HG03108 (cell line): ENCODE data around the gene CEPT1.
"Not testable (repeated sequence)": the region's sequence is repeated elsewhere in the genome, so short reads cannot be mapped to it uniquely, and the experiment has no call there.

ENCODE experiments used
- ATAC-seq: cut with Tn5 transposase; IDR thresholded peaks from one replicate; pipeline ENCODE4 v1.9.1; 2021; ENCODE audit warnings: moderate library complexity; ENCODE audit not compliant: unreplicated experiment

The CEPT1 gene

DNA sequence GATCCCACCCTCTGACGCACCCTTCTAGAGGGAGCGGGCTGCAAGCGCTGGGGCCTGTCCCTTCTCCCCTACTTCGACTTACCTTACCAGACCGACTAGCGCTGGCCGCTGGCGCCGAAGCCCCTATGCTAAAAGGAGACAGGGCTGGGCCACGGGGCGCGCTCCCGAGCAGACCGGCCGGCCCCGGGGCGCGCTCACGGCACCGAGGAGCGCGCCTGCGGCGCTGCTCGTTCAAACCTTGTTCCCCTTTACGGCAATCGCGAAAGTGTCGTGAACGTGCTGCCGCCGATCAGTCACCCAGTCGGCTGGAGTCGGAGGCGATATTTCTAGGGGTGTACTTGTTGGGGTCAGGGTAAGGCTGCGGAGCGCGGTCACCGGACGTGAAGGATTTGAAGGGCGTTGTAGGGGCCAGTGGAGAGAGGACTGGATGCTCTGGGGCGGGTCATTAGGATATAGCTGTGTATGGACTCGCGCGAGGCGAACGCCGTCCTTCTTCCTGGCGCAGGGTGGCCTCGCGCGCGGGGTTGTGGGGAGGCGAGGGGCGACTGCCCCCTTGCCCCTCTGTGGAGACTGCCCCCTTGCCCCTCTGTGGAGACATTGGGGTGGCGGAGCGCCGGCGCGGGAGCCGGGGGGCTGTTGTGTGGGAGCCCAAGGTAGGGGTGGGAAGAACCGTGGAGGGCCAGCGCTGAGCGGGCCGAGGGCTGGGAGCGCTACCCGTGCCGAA is at the start of gene CEPT1, which contains the start of gene DRAM2:
Gene CEPT1, plus strand, starts transcription at position 268 of the 724 bp plus-strand sequence. CDS start 7,492 bp downstream, outside the sequence.
Gene DRAM2, minus strand, starts transcription at position 138 of the 724 bp plus-strand sequence. CDS start 8,539 bp downstream, outside the sequence.
- ATAC-seq = peak; percentile 58

- not testable (repeated sequence) for ATAC-seq
These were observed 44.6 kb upstream of the CEPT1 start for GRCh38 chr1:111095421-111095820.

GRCh38 chr1:111097356-111098099 is 42.5 kb upstream of the CEPT1 start:
- no peak for ATAC-seq

DNA sequence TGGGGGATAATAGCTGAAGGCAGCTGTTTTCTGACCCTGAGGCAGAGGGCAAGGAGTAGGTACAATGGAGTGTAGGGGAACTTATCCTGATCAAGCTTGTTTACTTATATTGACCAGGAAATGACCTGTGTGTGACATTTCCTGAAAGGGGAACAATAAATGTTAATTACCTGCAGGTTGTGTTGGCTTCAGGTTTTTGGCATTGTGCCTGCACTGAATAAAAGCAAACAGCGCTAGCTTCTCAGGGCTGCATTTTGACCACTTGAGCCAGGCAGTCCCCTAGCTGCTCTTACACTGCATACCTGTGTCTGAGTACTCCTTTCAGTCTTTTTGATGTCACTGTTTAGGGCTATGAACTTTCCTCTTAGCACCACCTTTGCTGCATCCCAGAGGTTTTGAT is 40.7 kb upstream of the CEPT1 start:
- ATAC-seq = no peak

GRCh38 chr1:111101854-111102642 is 38.0 kb upstream of the CEPT1 start:
- ATAC-seq = no peak

DNA sequence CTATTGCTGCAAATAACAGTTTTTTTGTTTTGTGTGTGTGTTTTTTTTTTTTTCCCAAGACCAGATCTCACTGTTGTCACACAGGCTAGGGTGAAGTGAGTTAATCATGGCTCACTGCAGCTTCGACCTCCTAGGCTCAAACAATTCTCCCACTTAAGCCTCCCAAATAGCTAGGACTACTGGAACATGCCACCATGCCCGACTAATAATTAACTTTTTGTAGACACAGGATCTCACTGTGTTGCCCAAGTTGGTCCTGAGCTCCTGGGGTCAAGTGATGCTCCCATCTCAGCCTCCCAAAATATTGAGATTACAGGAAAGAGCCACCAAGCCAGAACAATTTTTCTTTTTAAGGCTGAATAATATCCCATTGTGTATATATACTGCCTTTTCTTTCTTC is 35.0 kb upstream of the CEPT1 start:
- ATAC-seq = no peak

DNA sequence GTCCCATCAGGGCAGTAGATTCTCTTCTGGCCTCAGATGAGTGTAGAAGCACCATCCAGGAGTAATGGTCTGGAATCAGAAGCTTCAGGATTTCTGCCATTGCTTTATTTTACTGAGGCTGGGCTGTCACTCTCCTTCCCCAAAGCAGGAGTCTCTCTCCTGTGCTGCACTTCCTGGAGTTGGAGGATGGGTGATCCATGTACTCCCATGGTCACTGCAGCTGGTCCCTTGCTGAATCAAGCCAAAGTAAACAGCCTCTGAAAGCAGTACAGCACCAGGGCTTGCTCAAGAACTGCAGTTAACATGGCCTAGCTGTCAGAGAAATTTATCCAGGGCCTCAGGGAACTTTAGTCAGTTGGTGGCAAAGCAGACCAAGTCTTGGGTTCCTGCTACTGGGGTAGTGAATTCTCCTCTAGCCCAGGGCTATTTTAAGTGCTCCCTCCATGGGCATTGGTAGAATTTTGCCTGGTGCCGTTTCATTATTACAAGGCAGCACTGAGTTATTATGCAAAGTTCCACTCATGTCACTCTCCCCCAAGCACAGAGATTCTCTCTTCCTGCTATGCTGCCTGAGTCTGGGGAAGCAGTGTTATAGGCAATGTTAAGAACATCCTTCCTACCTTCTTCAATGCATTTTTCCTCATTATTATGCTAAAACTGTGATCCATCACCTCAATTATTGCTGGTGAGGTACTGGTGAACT is 29.7 kb upstream of the CEPT1 start:
- ATAC-seq = no peak

- no peak for ATAC-seq
These were observed 23.5 kb upstream of the CEPT1 start for GRCh38 chr1:111116496-111116895.

DNA sequence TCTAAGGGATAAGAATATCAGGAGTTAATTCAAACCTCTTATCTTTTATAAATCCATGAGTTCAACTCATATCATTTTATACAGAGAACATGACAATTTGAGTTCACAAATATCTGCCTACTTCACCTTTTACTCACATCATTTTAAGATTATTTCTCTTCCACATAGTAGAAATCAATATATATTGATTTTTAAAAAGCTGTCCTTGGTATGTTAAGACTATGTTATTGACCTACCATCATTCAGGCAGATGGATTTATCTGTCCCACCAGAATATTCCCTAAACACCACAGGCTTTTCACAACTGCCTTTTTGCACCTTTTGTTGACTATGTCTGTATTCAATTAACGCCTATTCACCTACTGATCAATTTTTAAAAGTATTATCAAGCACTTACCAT is 13.7 kb upstream of the CEPT1 start:
- no peak for ATAC-seq

GRCh38 chr1:111127923-111128643 is 11.9 kb upstream of the CEPT1 start:
- ATAC-seq = peak; percentile 69

DNA sequence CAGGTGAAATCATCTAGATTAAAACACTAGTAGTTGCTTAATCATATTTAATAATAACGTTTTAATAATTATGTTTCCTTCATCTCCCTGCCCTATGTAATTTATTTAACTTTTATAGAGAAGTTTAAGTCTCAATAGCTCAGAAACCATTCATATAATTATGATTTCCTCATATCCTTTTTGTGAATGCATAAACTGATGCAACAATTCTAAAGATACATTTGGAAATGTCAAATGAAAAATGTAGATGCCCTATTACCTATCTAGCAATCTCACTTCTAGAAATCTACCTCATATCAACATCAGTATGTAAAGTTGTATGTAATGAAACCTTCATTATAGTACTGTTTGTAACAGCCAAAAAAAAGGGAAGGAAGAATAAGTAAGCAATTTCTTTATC is 10.6 kb upstream of the CEPT1 start:
- ATAC-seq = no peak

DNA sequence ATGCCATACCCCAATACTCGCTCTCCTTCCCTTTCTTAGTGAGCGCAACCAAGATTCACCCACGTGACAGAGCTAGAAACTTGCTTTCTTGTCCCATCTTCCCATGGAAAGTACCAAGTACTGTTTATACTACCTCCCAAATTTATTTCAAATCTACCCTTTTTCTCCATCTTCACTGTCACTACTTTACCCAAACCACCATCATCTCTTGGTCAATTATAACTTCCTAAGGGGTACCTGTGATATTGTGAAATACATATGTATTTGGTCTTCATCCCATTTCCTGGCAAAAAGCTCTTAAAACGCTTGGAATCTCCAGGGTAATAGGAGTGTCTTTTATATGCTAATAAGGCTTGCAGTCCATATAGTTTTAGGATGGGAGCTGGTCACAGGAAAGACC is 8.3 kb upstream of the CEPT1 start:
- no peak for ATAC-seq

DNA sequence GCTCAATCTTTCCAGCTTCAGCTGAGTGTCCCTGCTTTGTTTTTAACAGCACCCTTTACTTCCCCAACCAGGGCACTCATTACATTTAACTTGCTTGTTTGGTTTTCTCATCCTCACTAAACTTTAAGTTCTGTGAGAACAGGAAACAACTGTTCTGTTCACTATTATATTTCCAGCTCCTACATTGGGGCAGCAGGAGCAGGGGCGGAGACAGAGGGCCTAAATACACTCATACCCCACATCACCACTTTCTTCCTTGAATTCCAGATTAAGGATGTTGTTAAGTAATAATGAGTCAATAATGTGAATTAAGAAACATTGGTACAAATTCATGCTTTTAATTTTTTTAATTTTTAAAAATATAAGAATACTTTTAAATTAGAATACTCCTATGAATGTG is 6.2 kb upstream of the CEPT1 start:
- no peak for ATAC-seq

- peak; percentile 30 for ATAC-seq
These were observed 583 bp upstream of the CEPT1 start for GRCh38 chr1:111139324-111139955.

GRCh38 chr1:111140680-111140967 is 601 bp downstream of the CEPT1 start:
- no peak for ATAC-seq

DNA sequence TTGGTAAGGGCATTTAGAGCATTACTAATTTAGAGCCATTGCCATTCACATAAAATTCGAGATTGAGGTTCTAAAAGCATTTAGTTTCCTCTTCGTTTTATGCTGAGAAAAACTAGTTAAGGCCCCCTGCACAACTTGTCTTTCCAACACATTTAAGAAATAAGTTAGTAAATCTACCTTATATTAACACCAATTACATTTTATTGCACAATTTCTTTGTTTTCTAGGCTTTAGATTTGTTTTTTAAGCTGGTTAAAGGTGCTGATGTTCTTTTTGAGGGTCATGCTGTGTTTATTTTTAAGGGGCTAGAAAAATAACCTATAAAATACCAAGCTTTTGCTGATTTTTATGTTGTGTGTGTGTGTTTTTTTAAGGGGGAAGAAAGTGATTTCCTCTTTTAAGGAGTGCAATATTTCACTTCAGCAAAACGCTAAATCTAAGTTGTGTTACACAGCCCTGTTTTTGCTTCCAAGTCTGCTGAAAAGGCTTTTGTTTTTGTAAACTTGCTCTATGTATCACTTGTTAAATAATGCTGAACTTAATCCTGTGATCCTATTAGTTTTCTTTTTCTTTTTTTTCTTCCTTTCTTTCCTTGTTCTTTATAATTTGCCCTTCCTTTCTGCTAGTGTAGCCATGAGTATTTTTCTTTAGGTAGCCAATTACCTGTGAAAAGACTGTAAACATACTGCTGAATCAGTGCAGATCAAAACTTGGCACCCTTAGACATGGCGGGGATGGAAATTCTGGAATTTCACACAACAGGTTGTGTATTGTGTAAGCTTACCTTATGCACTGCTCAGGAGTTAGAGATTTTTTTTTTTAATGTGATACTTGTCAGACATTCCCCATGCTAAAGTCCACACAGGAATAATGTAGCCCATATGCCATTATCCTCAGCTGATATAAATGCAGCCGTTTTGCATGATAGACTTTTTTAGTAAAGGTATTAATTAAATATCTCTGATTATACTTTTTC is 1.5 kb downstream of the CEPT1 start:
- no peak for ATAC-seq

DNA sequence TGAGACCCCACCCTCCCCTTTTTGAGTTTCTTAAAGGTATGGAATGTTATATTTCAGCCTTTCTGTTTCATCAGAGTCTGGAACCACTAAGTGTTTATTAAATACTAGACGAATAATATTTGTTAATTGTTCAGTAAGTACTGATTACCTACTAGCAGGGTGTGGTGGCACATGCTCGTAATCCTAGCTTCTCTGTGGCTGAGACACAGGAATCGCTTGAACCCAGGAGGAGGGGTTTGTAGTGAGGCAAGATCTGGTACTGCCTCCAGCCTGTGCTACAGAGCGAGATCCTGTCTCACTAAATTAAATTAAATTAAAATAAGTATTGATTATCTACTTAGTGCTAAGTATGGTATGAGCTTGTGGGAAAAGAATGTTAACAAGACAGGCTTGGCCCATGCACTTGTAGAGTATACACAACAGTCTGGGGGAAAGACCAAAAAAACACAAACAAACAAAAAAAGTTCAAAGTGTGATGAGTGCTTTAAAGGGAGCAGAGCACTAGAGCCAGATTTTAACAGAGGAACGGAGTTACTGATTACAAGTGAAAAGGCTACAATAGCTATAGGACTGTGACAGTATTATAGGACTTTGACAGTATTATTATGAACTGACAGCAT is 2.4 kb downstream of the CEPT1 start:
- ATAC-seq = no peak

GRCh38 chr1:111145542-111145941 is 5.5 kb downstream of the CEPT1 start:
- no peak for ATAC-seq
